ENCODE measurements around the gene CLDN14.

GRCh38 chr21:36461277-36461917 lies 18.5 kb downstream of the CLDN14 start:
- no peak for TF ChIP-seq GATA2 (IDR thresholded peaks at IDR 0.05; ENCODE audit: low read depth, low read length)
- no peak for TF ChIP-seq GATA3 (IDR thresholded peaks at IDR 0.05; ENCODE audit: low read depth, low read length)

Measured in SH-SY5Y (cell line).